Sigmoid colon (tissue), 7 donors: ENCODE results near the gene RIN1. TPM values are rescaled to one million over a fixed set of nuclear protein-coding genes. Genes with fewer than 3 reads are reported as not detected.
"Not testable (repeated sequence)": the region's sequence is repeated elsewhere in the genome, so short reads cannot be mapped to it uniquely, and the experiment has no call there.

Experiments
- DNase-seq: peaks from one replicate; pipeline ENCODE4 v3.0.0-alpha.2; 2019
- H3K27ac ChIP-seq, 4 donors: fragments of 200-600 bp; sonication (generic); one replicate each; pipeline ENCODE4 v1.5.1; 2016 to 2019; ENCODE audit warnings: mild to moderate bottlenecking in 1 of 4
- H3K27me3 ChIP-seq, 3 donors: fragments of 200-600 bp; sonication (generic); one replicate each; pipeline ENCODE4 v1.5.1; 2019; ENCODE audit warnings: mild to moderate bottlenecking in 1 of 3
- H3K36me3 ChIP-seq, 4 donors: fragments of 200-600 bp; sonication (generic); one replicate each; pipeline ENCODE4 v1.5.1; 2016 to 2019
- H3K4me1 ChIP-seq, 4 donors: fragments of 200-600 bp; sonication (generic); one replicate each; pipeline ENCODE4 v1.5.1; 2017 to 2019
- H3K4me3 ChIP-seq, 4 donors: fragments of 200-600 bp; sonication (generic); one replicate each; pipeline ENCODE4 v1.5.1; 2017 to 2019; ENCODE audit warnings: mild to moderate bottlenecking in 2 of 4, moderate library complexity in 1 of 4
- H3K9me3 ChIP-seq, 4 donors: fragments of 200-600 bp in 3 of 4; sonication (generic) in 3 of 4; one replicate each; pipeline versions ENCODE4 v1.5.1 to v1.6.1; 2013 to 2019
- EP300 ChIP-seq, 4 donors: sonication (generic); formaldehyde crosslinking; IDR thresholded peaks; one replicate each; pipeline ENCODE4 v1.6.1; 2017; ENCODE audit warnings: antibody characterized with exemption in 4 of 4
- POLR2A ChIP-seq, 2 donors: fragments of 450-650 bp; IDR thresholded peaks; one replicate each; pipeline ENCODE4 v1.6.1; 2016; ENCODE audit warnings: antibody characterized with exemption in 2 of 2, mild to moderate bottlenecking in 2 of 2, moderate library complexity in 2 of 2
- POLR2AphosphoS5 ChIP-seq, 4 donors: sonication (generic); formaldehyde crosslinking; IDR thresholded peaks; one replicate each; pipeline ENCODE4 v1.6.1; 2017; ENCODE audit warnings: antibody characterized with exemption in 4 of 4
- WGBS, 2 donors: extraction: QIAGEN DNeasy Blood & Tissue Kit; methylation state at CpG; one replicate each; pipeline ENCODE4 v1.1.7; 2013; 5-methylcytosine and 5-hydroxymethylcytosine counted together
- intact Hi-C: fragments of 100-400 bp; cut with DNase I; formaldehyde crosslinking; loops from one replicate; pipeline ENCODE4 v1.15.1; 2023
- polyA plus RNA-seq, 3 donors: library from polyadenylated mRNA; stranded (reverse); fragments of 200-250 nt; gene quantifications; one replicate each; pipeline ENCODE4 v1.2.3, GENCODE V29; 2013
- total RNA-seq, 4 donors: library from RNA; depleted of rRNA; stranded (reverse); fragments of >200 nt; gene quantifications; one replicate each; pipeline ENCODE4 v1.1.0, GENCODE V29; 2016
- TF ChIP-seq, protein P1 (sequence below), 4 experiments: fragments of 450-650 bp in 3 of 4; fragments of 200-600 bp in 1 of 4; IDR thresholded peaks; one replicate each; pipeline ENCODE4 v1.5.1; 2016 to 2019; ENCODE audit warnings: antibody characterized with exemption in 4 of 4, mild to moderate bottlenecking in 3 of 4, moderate library complexity in 2 of 4
- donor health status: healthy with polysubstance abuse.
- donor health status: Bipolar disorder and iron deficiency.
- donor health status: healthy.

The RIN1 gene
- total and polyA plus RNA-seq, 7 donors: 0.68 to 10.2 (median 2.9) TPM

DNA sequence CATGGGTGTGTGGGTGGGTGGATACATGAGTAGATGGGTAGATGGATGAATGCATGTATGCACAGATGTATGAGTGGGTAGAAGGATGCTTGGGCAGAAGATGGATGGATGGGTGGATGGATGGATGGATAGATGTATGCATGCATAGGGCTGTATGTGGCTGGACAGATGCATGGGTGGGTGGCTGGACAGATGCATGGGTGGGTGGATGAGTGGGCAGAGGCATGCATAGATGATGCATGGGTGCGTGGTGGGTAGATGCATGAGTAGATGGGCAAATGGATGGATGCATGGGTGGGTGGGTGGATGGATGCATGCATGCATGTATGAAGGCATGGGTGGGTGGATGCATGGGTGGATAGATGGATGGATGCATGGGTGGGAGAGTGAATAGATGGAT lies 12.6 kb downstream of the RIN1 start:
- Histone ChIP-seq H3K4me3 (no peak overlapping the region), H3K27me3 (no peaks in the 10 kb centered on the region), H3K4me1 (peaks cover 0 to 31% (median 31%) of the 10 kb centered on the region in 4 donors), H3K27ac (no peak overlapping the region), H3K36me3 (no peaks in the 10 kb centered on the region), H3K9me3 (no peaks in the 10 kb centered on the region)
- TF ChIP-seq EP300 (IDR thresholded peaks at IDR 0.05): no peak
- no peak for TF ChIP-seq POLR2AphosphoS5 (IDR thresholded peaks at IDR 0.05)
- no peak for TF ChIP-seq POLR2A (IDR thresholded peaks at IDR 0.05)
- TF ChIP-seq, protein P1, sequence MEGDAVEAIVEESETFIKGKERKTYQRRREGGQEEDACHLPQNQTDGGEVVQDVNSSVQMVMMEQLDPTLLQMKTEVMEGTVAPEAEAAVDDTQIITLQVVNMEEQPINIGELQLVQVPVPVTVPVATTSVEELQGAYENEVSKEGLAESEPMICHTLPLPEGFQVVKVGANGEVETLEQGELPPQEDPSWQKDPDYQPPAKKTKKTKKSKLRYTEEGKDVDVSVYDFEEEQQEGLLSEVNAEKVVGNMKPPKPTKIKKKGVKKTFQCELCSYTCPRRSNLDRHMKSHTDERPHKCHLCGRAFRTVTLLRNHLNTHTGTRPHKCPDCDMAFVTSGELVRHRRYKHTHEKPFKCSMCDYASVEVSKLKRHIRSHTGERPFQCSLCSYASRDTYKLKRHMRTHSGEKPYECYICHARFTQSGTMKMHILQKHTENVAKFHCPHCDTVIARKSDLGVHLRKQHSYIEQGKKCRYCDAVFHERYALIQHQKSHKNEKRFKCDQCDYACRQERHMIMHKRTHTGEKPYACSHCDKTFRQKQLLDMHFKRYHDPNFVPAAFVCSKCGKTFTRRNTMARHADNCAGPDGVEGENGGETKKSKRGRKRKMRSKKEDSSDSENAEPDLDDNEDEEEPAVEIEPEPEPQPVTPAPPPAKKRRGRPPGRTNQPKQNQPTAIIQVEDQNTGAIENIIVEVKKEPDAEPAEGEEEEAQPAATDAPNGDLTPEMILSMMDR (IDR thresholded peaks at IDR 0.05): no peak
- DNase-seq: no peak
- intact Hi-C loops: no loop called here
- WGBS, 2 donors: 98 to 100% methylated on average over 1 of the region's 1 CpG

DNA sequence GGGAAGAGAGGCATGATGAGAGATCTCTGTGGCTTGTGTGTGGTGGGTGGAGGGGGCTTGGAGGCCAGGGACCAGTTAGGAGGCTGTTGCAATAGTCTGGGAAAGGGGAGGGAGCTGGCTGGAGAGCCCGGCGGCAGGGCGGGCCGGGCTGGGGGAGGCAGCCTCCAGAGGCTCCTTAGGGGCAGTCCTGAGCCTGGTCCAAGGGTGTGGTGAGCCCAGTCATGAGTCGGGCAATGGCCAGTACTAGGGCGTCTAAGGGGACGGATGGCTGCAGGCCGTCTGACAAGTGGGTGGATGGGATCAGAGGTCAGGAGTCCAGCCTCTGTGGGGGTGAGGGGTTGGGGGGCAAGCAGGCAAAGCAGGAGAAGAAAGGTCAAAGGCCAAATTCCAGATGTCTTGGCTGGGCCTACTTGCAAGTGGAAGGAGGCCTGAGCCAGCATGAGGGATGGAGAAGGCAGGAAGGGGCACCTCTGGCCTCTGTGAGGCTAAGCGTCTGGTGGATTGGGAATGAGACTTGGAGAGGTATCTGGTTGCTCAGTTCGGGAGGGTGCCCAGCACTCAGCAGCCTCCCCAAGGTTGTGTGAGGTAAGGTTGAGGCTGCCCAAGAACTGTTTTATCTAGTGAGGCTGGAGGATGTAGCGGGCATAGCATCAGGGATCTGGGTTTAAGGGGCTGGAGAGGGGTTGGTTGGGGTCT lies 13.4 kb downstream of the RIN1 start:
- 88 to 89% methylated on average over 11 of the region's 11 CpGs for WGBS, 2 donors
- intact Hi-C loops: no loop called here
- peak; percentile 81 for DNase-seq
- TF ChIP-seq, protein P1 (IDR thresholded peaks at IDR 0.05): no peak
- TF ChIP-seq POLR2A (IDR thresholded peaks at IDR 0.05): no peak
- TF ChIP-seq EP300 (IDR thresholded peaks at IDR 0.05): no peak
- no peak for TF ChIP-seq POLR2AphosphoS5 (IDR thresholded peaks at IDR 0.05)
- peak overlapping the region in 2 of 4 donors; percentile 42 to 49 for H3K27ac ChIP-seq
- no peaks in the 10 kb centered on the region for H3K36me3 ChIP-seq
- H3K4me1 ChIP-seq: peaks cover 0 to 31% (median 31%) of the 10 kb centered on the region in 4 donors
- no peak overlapping the region for H3K4me3 ChIP-seq
- no peaks in the 10 kb centered on the region for H3K9me3 ChIP-seq
- no peaks in the 10 kb centered on the region for H3K27me3 ChIP-seq

DNA sequence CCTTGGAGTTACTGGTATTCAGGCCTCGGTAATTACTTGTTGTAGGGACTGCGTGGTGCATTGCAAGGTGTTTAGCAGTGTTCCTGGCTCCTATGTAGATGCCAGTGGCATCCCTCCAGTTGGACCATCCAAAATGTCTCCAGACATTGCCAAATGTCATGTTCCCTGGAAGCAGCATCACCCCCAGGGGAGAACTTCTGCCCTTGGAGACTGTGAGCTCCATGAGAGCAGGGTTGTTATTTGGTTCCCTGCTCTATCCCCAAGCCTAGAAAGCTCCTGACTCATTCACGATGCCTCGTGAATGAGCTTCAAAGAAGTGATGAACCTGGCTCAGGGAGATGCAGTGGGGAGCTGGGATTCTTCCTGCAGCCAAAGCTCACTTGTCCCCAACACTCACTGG lies 14.6 kb downstream of the RIN1 start:
- 87 to 95% methylated on average over 4 of the region's 4 CpGs for WGBS, 2 donors
- H3K9me3 ChIP-seq: no peaks in the 10 kb centered on the region
- H3K36me3 ChIP-seq: no peaks in the 10 kb centered on the region
- H3K27ac ChIP-seq: peak overlapping the region in 1 of 4 donors; percentile 49
- no peak overlapping the region for H3K4me3 ChIP-seq
- no peaks in the 10 kb centered on the region for H3K27me3 ChIP-seq
- intact Hi-C loops: no loop called here
- DNase-seq: no peak
- peaks cover 0 to 33% (median 31%) of the 10 kb centered on the region in 4 donors for H3K4me1 ChIP-seq
- TF ChIP-seq, protein P1 (IDR thresholded peaks at IDR 0.05): no peak
- TF ChIP-seq POLR2AphosphoS5 (IDR thresholded peaks at IDR 0.05) (no peak), POLR2A (IDR thresholded peaks at IDR 0.05) (no peak), EP300 (IDR thresholded peaks at IDR 0.05) (no peak)

DNA sequence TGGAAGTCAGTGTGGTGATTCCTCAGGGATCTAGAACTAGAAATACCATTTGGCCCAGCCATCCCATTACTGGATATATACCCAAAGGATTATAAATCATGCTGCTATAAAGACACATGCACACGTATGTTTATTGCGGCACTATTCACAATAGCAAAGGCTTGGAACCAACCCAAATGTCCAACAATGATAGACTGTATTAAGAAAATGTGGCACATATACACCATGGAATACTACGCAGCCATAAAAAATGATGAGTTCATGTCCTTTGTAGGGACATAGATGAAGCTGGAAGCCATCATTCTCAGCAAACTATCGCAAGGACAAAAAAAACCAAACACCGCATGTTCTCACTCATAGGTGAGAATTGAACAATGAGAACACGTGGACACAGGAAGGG lies 15.5 kb downstream of the RIN1 start:
- H3K4me3 ChIP-seq, H3K27ac ChIP-seq, intact Hi-C loops, H3K9me3 ChIP-seq, H3K36me3 ChIP-seq, DNase-seq, H3K27me3 ChIP-seq: not testable (repeated sequence)
- WGBS, 2 donors: 79 to 84% methylated on average over 6 of the region's 6 CpGs
- H3K4me1 ChIP-seq: peaks cover 0 to 33% (median 32%) of the 10 kb centered on the region in 4 donors

DNA sequence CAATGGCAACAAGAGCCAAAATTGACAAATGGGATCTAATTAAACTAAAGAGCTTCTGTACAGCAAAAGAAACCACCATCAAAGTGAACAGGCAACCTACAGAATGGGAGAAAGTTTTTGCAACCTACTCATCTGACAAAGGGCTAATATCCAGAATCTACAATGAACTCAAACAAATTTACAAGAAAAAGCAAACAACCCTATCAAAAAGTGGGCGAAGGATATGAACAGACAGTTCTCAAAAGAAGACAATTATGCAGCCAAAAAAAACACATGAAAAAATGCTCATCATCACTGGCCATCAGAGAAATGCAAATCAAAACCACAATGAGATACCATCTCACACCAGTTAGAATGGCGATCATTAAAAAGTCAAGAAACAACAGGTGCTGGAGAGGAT lies 15.9 kb downstream of the RIN1 start:
- H3K27ac ChIP-seq, H3K36me3 ChIP-seq, intact Hi-C loops, H3K27me3 ChIP-seq, H3K4me3 ChIP-seq, DNase-seq, H3K9me3 ChIP-seq: not testable (repeated sequence)
- H3K4me1 ChIP-seq: peaks cover 0 to 38% (median 37%) of the 10 kb centered on the region in 4 donors
- 89 to 92% methylated on average over 1 of the region's 2 CpGs for WGBS, 2 donors

DNA sequence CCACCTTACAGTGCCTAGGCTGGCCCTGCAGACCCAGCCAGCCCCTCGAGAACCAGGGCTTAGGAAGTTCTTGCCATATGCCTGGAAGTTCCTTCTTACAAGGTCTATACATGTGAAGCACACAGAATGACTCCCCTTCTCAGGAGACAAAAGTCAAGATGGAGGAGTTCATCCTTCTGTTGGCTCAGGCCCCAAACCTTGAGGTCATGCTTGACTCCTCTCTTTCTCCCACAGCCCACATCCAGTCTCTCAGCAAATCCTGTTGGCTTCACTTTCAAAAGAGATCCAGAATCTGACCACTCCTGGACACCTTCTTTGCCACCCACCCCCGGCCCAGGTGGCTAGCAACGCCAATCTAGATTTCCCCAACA lies 17.6 kb downstream of the RIN1 start:
- H3K4me3 ChIP-seq: no peak overlapping the region
- H3K36me3 ChIP-seq: no peaks in the 10 kb centered on the region
- intact Hi-C loops: no loop called here
- H3K27me3 ChIP-seq: no peaks in the 10 kb centered on the region
- H3K27ac ChIP-seq: peak overlapping the region; percentile 86 to 94 (median 90)
- DNase-seq: no peak
- H3K9me3 ChIP-seq: no peaks in the 10 kb centered on the region
- H3K4me1 ChIP-seq: peaks cover 0 to 55% (median 54%) of the 10 kb centered on the region in 4 donors
- 70 to 87% methylated on average over 3 of the region's 3 CpGs for whole genome bisulfite sequencing, 2 donors
- TF ChIP-seq POLR2A (IDR thresholded peaks at IDR 0.05): no peak
- TF ChIP-seq POLR2AphosphoS5 (IDR thresholded peaks at IDR 0.05): no peak
- TF ChIP-seq EP300 (IDR thresholded peaks at IDR 0.05): no peak
- TF ChIP-seq, protein P1 (IDR thresholded peaks at IDR 0.05): no peak
